PC-9 (cell line): ENCODE measurements around the gene DOCK1.

Experiments
- CTCF ChIP-seq: fragments of 200-600 bp; sonication (generic); conservative IDR thresholded peaks from 2 replicates; pipeline ENCODE4 v1.6.1; 2017; ENCODE audit warnings: mixed run types, antibody characterized with exemption, mild to moderate bottlenecking, moderate library complexity
- EZH2 ChIP-seq: fragments of 200-600 bp; sonication (generic); IDR thresholded peaks from 2 replicates; pipeline ENCODE4 v1.8.0; 2017; ENCODE audit warnings: antibody characterized with exemption, low read depth

- TF ChIP-seq CTCF (no peak), EZH2 (no peak)
Observed at GRCh38 chr10:127125331-127125730, 220.1 kb downstream of the DOCK1 start.
